PC-9 (cell line): ENCODE results near the gene SFI1. TPM values are rescaled to one million over a fixed set of nuclear protein-coding genes. Genes with fewer than 3 reads are reported as not detected.

Experiments
- BruUV-seq: library from RNA; stranded (reverse); fragments of 400-500 nt; replicated peaks from 2 replicates; lab custom pipeline; 2021; lab: Mats Ljungman, UMichigan
- CTCF ChIA-PET: fragments of 300-600 bp; sonication (Branson Sonifier 250); formaldehyde crosslinking; loops from one replicate; lab custom pipeline; 2022; ENCODE audit warnings: antibody characterized with exemption; lab: Charles Lee
- POLR2A ChIA-PET: fragments of 300-600 bp; sonication (Branson Sonifier 250); formaldehyde crosslinking; loops from one replicate; lab custom pipeline; 2022; ENCODE audit warnings: antibody characterized with exemption; ENCODE audit not compliant: unreplicated experiment; lab: Charles Lee
- DNase-seq, 2 experiments: peaks; one replicate each; pipeline versions ENCODE4 v3.0.0 to v3.0.0-alpha.2; 2015 to 2022; ENCODE audit warnings: mixed read lengths in 1 of 2
- H2AFZ ChIP-seq: fragments of 200-600 bp; sonication (generic); 2 replicates; pipeline ENCODE4 v1.8.1; 2017; ENCODE audit warnings: antibody characterized with exemption
- H3F3A ChIP-seq: fragments of 200-600 bp; sonication (generic); 2 replicates; pipeline ENCODE4 v1.8.1; 2017; ENCODE audit warnings: antibody characterized with exemption, mild to moderate bottlenecking, low read depth; ENCODE audit not compliant: insufficient read depth
- H3K27ac ChIP-seq: fragments of 200-600 bp; sonication (generic); 2 replicates; pipeline ENCODE4 v1.6.1; 2016; ENCODE audit warnings: mixed run types
- H3K27me3 ChIP-seq: fragments of 200-600 bp; sonication (generic); 2 replicates; pipeline ENCODE4 v1.6.1; 2016; ENCODE audit warnings: low read depth, mixed run types; ENCODE audit not compliant: insufficient read depth
- H3K36me3 ChIP-seq: fragments of 200-600 bp; sonication (generic); 2 replicates; pipeline ENCODE4 v1.6.1; 2016; ENCODE audit warnings: low read depth, mixed run types
- H3K4me1 ChIP-seq: fragments of 200-600 bp; sonication (generic); replicated peaks from 2 replicates; pipeline ENCODE4 v1.6.1; 2016; ENCODE audit warnings: mixed run types; ENCODE audit not compliant: insufficient read depth
- H3K4me2 ChIP-seq: fragments of 200-600 bp; sonication (generic); 2 replicates; pipeline ENCODE4 v1.6.1; 2017; ENCODE audit warnings: mixed run types
- H3K4me3 ChIP-seq: fragments of 200-600 bp; sonication (generic); 2 replicates; pipeline ENCODE4 v1.6.1; 2016; ENCODE audit warnings: mixed run types
- H3K79me2 ChIP-seq: fragments of 200-600 bp; sonication (generic); 2 replicates; pipeline ENCODE4 v1.6.1; 2017; ENCODE audit warnings: low read depth, mixed run types
- H3K9me2 ChIP-seq: fragments of 200-600 bp; sonication (generic); 2 replicates; pipeline ENCODE4 v1.8.1; 2017; ENCODE audit warnings: mild to moderate bottlenecking; ENCODE audit not compliant: insufficient read depth
- H3K9me3 ChIP-seq: fragments of 200-600 bp; sonication (generic); 2 replicates; pipeline ENCODE4 v1.8.1; 2016; ENCODE audit warnings: low read depth; ENCODE audit not compliant: insufficient read depth
- H4K20me1 ChIP-seq: fragments of 200-600 bp; sonication (generic); 2 replicates; pipeline ENCODE4 v1.8.1; 2017; ENCODE audit not compliant: insufficient read depth
- CTCF ChIP-seq: fragments of 200-600 bp; sonication (generic); conservative IDR thresholded peaks from 2 replicates; pipeline ENCODE4 v1.6.1; 2017; ENCODE audit warnings: mixed run types, antibody characterized with exemption, mild to moderate bottlenecking, moderate library complexity
- EZH2 ChIP-seq: fragments of 200-600 bp; sonication (generic); IDR thresholded peaks from 2 replicates; pipeline ENCODE4 v1.8.0; 2017; ENCODE audit warnings: antibody characterized with exemption, low read depth
- intact Hi-C: fragments of 100-400 bp; cut with micrococcal nuclease; formaldehyde crosslinking; loops from one replicate; pipeline ENCODE4 v1.10.0; 2022; ENCODE audit not compliant: unreplicated experiment
- total RNA-seq: library from RNA; stranded (reverse); gene quantifications from 2 replicates; pipeline ENCODE4 v1.2.3, GENCODE V29; 2021

Gene SFI1
- total RNA-seq, 1 experiment from 2014 or later: 57.9 TPM

- 0 out of 2 replicates have a peak, but pooled peaks cover 4% of the 10 kb centered on the region for H3K36me3 ChIP-seq
- CTCF ChIA-PET: no interaction called here
Measured at GRCh38 chr22:31625257-31625640, 128.9 kb downstream of the SFI1 start.

DNA sequence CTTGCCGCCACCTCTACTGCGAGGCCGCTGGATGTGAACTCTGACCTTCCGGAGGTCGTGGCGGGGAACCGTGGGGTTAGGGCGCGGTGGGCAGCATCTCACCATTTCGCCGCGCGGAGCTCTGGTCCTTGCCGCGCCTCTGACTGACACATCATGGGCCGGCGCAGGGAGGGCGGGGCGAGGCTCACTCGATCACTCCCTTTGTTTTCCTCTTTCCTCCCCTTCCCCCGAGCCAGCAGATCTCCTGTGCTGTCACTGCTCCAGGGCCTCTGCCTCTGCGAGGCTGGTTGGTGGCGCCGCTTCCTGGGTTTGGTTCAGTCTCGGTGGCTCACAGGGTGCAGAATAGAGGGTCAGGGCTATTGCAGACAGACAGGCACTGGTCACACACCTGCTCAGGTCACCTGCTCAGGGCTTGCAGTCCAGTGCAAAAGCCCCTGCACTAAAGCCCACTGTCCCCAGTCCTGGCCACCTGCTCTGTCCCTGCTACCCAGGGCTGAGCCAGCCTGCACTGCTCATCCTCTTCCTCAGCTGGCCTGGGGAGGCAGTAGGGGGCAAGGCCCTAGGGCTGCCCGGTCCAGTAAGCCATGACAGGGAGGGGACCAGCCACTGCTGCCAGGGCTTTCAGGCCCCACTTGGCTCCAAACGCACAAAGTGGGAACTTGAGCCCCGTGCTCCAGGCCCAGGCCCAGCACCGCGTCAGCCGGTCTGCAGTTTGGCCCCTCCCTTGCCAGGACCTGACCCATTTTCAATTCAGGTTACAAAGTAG is 129.5 kb downstream of the SFI1 start:
- no peak overlapping the region for H2AFZ ChIP-seq
- intact Hi-C loops: no loop called here
- ChIA-PET POLR2A (no interaction called here), CTCF (no interaction called here)
- no peaks in the 10 kb centered on the region for H3K9me3 ChIP-seq
- H3K4me3 ChIP-seq: no peak overlapping the region
- 0 out of 2 replicates have a peak, but pooled peaks cover 4% of the 10 kb centered on the region for H3K36me3 ChIP-seq
- H3K4me2 ChIP-seq: no peak overlapping the region
- peaks cover 89% of the 10 kb centered on the region for H4K20me1 ChIP-seq
- peaks cover 10% of the 10 kb centered on the region; the same call in 1 of the 2 replicates for H3F3A ChIP-seq
- no peaks in the 10 kb centered on the region for H3K9me2 ChIP-seq
- H3K79me2 ChIP-seq: peaks cover 77% of the 10 kb centered on the region
- peaks cover 18% of the 10 kb centered on the region for H3K4me1 ChIP-seq
- H3K27ac ChIP-seq: no peak overlapping the region
- DNase-seq: no peak
- H3K27me3 ChIP-seq: no peaks in the 10 kb centered on the region
- BruUV-seq: no TSS peak
- TF ChIP-seq CTCF (no peak), EZH2 (no peak)

More at GRCh38 chr22:31625257-31625640, 128.9 kb downstream of the SFI1 start:
- H4K20me1 ChIP-seq: peaks cover 95% of the 10 kb centered on the region
- H3K27ac ChIP-seq: no peak overlapping the region
- no peak overlapping the region for H3K4me3 ChIP-seq
- H3K27me3 ChIP-seq: no peaks in the 10 kb centered on the region
- H3K4me1 ChIP-seq: peaks cover 18% of the 10 kb centered on the region
- H3K9me3 ChIP-seq: no peaks in the 10 kb centered on the region
- TF ChIP-seq EZH2 (no peak), CTCF (no peak)
- peaks cover 14% of the 10 kb centered on the region for H3F3A ChIP-seq
- no peak overlapping the region for H3K4me2 ChIP-seq
- peaks cover 76% of the 10 kb centered on the region for H3K79me2 ChIP-seq
- no peak for DNase-seq
- intact Hi-C loops: no loop called here
- H2AFZ ChIP-seq: no peak overlapping the region
- POLR2A ChIA-PET: no interaction called here
- BruUV-seq: no TSS peak
- no peaks in the 10 kb centered on the region for H3K9me2 ChIP-seq

DNA sequence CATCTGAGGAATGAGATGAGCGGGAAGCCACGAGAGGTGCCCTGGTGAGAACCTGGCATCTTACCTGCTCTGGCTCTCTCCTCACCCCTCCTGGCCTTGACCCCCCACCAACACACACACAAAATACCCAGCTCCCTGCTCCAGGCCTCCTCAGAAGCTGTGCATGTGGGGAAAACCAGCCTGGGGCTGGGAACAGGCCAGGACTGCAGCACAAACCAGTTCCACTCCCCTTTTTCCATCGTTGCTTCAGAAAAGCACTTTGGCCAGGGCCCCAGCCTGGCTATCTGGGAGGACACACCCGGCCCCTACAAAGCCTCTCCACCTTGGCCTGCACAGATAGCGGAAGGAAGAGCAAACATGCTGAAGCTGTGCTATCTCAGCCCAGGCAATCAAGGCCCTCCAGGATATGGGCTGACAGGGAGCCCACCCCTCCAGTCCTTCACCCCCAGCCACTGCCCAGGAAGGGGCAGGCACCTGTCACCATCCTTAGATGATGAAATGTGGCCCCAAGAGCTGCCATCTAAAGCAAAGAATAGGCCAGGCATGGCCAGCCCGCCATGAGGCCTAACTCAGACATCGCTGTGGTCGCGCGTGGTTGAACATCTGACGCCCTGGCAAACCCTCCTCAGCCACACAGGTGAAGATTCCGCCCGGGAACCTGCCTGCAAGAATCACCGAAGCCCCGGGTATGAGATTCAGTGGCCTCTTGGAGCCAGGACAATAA is 130.3 kb downstream of the SFI1 start:
- ChIA-PET CTCF (no interaction called here), POLR2A (no interaction called here)

More for the DNA sequence above, 130.3 kb downstream of the SFI1 start:
- Histone ChIP-seq H3K4me3 (no peak overlapping the region), H3K27me3 (no peaks in the 10 kb centered on the region), H3K79me2 (peaks cover 84% of the 10 kb centered on the region), H2AFZ (no peak overlapping the region), H3K36me3 (0 out of 2 replicates have a peak, but pooled peaks cover 4% of the 10 kb centered on the region), H3F3A (peaks cover 14% of the 10 kb centered on the region), H3K27ac (no peak overlapping the region), H3K4me1 (peaks cover 18% of the 10 kb centered on the region), H3K4me2 (no peak overlapping the region), H3K9me2 (no peaks in the 10 kb centered on the region), H3K9me3 (no peaks in the 10 kb centered on the region), H4K20me1 (peaks cover 81% of the 10 kb centered on the region)
- BruUV-seq: no TSS peak
- intact Hi-C loops: no loop called here
- no peak for DNase-seq
- TF ChIP-seq EZH2: no peak
- no peak for TF ChIP-seq CTCF
